SK-N-MC (cell line): ENCODE data around the gene RAB10.

Source experiments
- EZH2 ChIP-seq: fragments of 200-600 bp; sonication (generic); IDR thresholded peaks from one replicate; pipeline ENCODE4 v1.6.1; 2017; ENCODE audit warnings: antibody characterized with exemption
- FOXP2 ChIP-seq: optimal IDR thresholded peaks from 2 replicates; pipeline ENCODE3; 2011; ENCODE audit warnings: mild to moderate bottlenecking, moderate library complexity; ENCODE audit not compliant: insufficient read depth; ENCODE audit errors: extremely low read length, control extremely low read depth
- POLR2AphosphoS5 ChIP-seq: IDR thresholded peaks from 2 replicates; pipeline ENCODE4 v1.6.1; 2012; ENCODE audit warnings: mild to moderate bottlenecking, low read depth, low read length, borderline replicate concordance

GRCh38 chr2:26088038-26088643, 54.3 kb downstream of the RAB10 start:
- TF ChIP-seq EZH2, result no peak
- TF ChIP-seq POLR2AphosphoS5, result no peak
- no peak for TF ChIP-seq FOXP2
